HG03442 (cell line): ENCODE data around the gene OTULIN.

ENCODE experiments used
- ATAC-seq: cut with Tn5 transposase; IDR thresholded peaks from one replicate; pipeline ENCODE4 v1.9.1; 2021; ENCODE audit warnings: mild to moderate bottlenecking, moderate library complexity; ENCODE audit not compliant: unreplicated experiment

OTULIN gene

DNA sequence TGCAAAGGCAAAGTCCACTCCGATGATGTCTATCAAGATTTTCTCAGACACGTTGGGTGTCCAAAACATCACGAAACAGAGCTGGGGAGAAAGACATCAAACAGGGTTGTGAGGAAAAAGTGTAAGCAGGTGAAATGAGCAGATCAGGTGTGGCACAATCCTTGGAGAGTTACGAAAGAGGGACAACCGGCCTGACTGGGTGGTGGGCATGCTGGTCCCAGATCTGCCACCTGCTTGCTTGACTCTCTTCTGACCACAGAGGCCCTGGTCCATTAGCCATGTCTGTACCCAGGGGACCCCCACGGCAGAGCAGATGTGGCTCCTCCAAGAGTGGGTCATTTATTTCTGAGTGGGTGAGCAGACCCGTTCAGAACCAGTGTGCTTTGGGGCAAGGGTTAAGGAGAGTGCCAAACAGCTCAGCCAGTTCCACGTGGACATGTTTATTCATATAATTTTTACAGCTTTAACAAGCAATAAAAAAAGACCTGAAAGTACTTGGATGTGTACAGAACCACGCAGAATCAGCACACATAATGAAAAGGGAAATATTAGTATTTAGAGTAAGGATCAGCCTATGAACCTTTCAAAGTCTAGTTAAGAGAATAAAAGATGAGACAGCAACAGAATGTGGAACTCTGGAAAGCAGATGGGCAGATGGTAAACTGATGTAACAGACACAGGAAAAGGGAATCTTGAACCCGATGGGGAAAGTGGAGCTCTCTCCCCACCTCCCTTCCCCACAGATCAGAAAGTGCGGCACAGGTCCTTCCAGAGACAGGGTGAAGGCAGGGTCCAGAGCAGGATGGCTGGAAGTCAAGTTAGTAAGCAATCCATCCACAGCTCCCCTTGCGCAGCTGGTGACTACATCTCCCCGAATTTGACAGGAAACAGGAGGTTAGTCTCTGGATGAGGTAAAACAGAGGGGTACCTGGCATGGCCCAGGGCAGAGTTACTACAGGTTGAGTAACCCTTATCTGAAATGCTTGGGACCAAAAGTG lies 52.5 kb downstream of the OTULIN start:
- ATAC-seq, result no peak

DNA sequence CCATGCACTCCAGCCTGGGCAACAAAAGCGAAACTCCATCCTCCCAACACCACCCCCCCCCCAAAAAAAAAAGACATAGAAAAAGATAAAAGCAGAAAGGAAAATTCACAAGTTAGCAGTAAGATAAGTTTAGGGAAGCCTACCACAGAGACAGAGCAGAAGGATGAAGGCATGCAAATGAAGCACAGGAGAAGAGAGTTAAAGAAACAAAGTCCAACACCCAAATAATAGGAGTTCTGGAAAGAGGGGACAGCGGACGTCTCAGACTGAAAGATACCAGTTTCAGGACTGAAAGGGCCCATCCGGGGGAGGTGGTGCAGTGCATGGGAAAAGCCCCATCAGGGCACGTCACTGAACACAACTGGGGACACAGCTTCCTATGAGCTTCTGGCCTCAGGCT lies 54.3 kb downstream of the OTULIN start:
- no peak for ATAC-seq

GRCh38 chr5:14720236-14720923 lies 55.9 kb downstream of the OTULIN start:
- ATAC-seq, result no peak

GRCh38 chr5:14721990-14722656 lies 57.6 kb downstream of the OTULIN start:
- no peak for ATAC-seq

DNA sequence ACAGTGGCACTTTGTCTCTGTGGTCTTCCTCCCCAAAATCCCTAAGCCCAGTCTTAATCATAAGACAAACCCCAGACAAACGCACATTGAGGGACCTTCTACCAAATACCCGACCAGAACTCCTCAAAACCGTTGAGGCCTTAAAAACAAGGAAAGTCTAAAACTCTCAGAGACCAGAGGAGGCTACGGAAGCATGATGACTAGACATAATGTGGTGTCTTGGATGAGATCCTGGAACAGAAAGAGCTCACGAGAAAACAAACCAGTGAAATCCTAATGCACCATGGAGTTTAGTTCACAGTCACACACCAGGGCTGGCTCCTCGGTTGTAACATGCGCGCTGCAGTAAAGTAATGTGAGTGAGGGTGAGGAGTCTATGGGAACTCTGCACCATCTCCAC lies 58.4 kb downstream of the OTULIN start:
- ATAC-seq, result no peak

GRCh38 chr5:14723701-14724132 lies 59.2 kb downstream of the OTULIN start:
- ATAC-seq, result no peak

- ATAC-seq, result no peak
These were observed 60.1 kb downstream of the OTULIN start for GRCh38 chr5:14724633-14725032.

- no peak for ATAC-seq
These were observed 61.7 kb downstream of the OTULIN start for GRCh38 chr5:14726066-14726838.

DNA sequence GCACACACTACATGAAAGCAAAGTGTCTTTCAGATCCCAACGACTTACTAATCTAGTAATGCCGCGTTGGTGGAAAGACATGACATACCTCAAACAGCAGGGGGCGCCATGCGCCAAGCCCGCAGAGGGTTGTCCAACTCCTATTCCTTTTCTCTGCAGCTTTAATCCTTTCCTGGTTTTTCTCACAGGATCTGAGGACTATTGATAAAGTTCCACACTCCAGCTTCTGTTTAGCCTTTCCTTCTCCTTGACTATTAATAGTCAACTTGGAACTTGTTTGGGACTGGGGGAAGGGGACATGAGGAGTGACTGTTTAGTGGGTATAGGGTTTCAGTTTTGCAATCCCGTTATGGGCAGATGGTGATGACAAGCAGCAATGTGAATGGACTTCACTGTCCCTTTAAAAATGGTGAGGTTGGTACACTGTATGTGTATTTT lies 62.9 kb downstream of the OTULIN start:
- ATAC-seq, result peak; percentile 64

DNA sequence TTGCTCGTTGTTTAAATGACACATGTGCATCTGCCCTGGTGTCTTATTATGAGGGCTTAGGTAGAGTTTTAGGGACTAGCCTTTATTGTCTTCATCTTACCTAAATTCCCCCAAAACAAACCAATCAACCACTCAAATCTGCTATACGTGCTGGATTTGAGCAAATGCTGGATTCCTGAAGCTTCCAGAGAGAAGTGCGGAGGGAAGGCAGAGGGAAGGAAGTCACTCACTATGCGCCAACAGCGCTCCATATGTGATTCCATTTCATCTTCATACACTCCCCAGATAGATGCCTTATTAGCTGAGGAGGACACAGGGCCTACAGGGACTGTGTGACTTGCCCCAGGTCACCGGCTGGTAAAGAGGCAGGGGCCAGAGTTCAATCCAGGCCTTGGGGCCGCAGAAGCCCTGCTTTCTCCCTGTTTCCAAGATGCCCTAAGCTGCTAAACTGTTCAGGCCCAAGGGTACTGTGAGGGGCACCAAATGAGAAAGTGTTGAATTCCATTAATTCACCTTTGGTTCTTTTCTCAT lies 63.5 kb downstream of the OTULIN start:
- no peak for ATAC-seq

- no peak for ATAC-seq
These were observed 64.0 kb downstream of the OTULIN start for GRCh38 chr5:14728459-14728938.

DNA sequence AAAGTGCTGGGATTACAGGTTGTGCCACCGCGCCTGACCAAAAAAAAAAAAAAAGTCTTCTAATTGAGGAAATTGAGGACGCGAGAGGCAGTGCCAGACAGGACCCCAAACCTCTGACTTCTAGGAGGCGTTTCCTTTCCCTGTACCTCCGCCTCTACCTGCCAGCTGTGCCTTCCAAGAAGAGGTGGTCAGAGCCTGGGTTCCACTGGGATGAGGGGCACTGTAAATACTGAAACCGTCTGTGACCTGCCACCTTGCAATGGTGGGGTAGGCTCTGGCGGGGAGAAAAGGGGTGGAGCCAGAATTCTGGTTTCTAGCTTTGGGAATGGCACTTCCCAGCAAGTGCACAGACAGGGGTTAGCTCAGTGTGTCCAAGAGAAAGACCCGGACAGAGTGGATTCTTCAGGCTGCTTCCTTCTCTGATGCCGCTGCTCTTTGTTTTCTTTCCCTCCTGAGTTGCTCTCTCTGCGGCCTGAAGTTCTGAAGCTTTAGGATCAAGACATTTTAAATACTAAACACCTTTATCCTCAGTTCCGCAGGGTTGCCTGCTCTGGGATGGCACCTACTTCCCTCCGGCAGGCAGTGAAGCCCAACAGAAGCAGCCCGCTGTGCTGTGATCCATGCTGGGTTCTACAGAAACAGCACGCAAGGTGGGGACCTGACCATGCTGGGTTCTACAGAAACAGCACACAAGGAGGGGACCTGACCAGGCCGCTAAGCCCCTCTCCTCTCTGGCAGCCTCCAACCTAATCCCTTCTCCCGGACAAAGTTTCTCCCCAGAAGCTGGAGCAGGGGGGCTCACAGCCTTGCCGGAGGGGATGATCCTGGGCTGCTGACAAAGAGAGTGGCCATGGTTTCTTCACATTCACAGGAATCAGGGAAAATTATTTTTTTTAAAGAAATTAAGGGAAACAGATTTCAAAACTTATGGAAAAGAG lies 65.2 kb downstream of the OTULIN start:
- no peak for ATAC-seq

GRCh38 chr5:14730466-14730865 lies 65.9 kb downstream of the OTULIN start:
- ATAC-seq, result no peak

GRCh38 chr5:14730881-14731280 lies 66.4 kb downstream of the OTULIN start:
- ATAC-seq, result no peak

GRCh38 chr5:14732991-14733390 lies 68.5 kb downstream of the OTULIN start:
- ATAC-seq, result no peak

DNA sequence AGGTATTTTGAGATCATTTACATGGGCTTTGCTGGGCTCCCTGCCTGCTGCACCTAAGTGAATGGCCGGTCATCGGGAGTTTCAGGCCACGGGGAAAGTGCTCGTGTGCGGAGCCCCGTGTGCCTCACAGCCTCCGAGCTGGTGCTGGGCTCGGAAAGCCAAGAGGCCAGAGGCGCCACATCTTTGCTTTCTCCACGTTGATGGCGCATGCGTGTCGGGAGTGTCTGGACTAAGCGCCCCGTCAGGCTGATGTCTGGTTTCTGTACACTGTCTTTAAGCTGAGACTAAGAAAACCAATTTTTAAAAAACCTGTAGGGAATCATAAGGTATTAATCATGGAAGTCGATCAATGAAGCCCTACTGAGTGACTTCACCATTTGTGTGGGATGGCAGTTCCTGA lies 69.1 kb downstream of the OTULIN start:
- ATAC-seq, result no peak

DNA sequence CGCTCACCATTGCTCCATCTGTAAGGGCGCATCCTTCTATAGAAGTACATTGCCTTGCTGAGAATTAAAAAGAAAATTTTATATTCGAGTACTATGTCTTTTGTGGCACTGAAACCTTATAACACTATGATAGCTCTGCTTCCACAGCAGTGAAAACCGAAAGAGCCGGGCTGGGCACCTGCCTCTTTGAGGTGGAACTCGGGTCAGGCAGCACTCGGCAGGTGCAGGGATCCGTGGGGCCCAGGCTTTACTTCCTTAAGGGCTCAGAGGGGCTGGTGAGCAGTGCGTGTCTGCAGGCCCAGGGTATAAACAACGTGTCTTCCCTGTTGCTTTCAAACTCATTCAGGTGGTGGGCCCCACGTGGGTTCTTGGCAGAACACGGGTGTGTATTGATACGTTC lies 69.9 kb downstream of the OTULIN start:
- ATAC-seq, result no peak

DNA sequence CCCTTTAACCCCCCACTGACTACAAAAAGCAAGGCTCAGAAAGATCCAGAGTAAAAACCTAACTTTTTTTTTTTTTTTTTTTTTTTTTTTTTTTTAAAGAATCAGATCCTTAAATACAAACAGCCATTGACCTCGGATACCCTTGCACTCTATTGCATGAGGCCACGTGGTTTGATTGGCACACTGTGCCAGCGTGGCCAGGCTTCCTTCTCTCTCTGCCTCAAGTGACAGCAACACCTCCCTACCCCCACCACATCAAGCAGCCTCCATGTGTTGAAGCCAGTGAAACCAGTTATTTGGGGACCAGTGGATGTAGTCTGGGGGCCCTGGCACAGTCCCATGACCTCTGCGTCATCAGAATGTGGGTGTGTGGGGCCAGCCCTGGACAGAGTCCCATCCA lies 71.4 kb downstream of the OTULIN start:
- ATAC-seq, result no peak

DNA sequence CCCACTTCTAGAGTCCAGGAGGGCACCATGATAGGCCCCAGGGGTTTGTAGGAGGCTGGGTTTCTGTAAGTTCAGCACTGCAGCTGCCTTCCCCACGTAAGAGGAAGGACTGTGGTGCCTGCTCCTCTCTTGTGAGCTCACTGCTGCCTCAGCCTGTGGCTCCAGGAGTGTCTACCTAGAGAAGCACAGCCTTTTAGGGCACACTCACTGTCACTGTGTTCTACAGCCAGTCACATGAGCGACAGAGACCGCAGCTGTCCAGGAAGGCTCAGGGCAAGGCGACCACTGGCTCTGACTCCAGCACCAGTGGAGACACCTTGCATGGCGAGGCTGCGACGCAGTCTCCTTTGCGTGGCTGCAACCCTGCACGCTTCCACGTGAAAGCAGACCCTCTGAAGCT lies 72.8 kb downstream of the OTULIN start:
- no peak for ATAC-seq
